Measurements from ENCODE around the gene SYNDIG1L.

DNA sequence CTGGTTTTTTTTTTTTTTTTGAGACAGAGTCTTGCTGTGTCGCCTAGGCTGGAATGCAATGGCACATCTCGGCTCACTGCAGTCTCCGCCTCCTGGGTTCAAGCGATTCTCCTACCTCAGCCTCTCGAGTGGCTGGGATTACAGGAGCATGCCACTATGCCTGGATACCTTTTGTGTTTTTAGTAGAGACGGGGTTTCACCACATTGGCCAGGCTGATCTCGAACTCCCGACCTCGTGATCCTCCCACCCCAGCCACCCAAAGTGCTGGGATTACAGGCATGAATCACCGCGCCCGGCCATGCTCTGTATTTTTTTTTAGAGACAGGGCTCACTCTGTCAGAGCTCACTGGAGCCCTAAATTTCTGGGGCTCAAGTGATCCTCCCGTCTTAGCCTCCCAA is 45.2 kb downstream of the SYNDIG1L start:
- TF ChIP-seq, protein P1, sequence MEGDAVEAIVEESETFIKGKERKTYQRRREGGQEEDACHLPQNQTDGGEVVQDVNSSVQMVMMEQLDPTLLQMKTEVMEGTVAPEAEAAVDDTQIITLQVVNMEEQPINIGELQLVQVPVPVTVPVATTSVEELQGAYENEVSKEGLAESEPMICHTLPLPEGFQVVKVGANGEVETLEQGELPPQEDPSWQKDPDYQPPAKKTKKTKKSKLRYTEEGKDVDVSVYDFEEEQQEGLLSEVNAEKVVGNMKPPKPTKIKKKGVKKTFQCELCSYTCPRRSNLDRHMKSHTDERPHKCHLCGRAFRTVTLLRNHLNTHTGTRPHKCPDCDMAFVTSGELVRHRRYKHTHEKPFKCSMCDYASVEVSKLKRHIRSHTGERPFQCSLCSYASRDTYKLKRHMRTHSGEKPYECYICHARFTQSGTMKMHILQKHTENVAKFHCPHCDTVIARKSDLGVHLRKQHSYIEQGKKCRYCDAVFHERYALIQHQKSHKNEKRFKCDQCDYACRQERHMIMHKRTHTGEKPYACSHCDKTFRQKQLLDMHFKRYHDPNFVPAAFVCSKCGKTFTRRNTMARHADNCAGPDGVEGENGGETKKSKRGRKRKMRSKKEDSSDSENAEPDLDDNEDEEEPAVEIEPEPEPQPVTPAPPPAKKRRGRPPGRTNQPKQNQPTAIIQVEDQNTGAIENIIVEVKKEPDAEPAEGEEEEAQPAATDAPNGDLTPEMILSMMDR (optimal IDR thresholded peaks at IDR 0.05 in 1 of 3, IDR thresholded peaks at IDR 0.05 in 1 of 3, conservative IDR thresholded peaks at IDR 0.05 in 1 of 3; ENCODE audit: extremely low read depth in 1 of 3, insufficient read depth in 2 of 3, low read length in 3 of 3): no peak
- no peak for TF ChIP-seq EZH2 (IDR thresholded peaks at IDR 0.05; ENCODE audit: low read length)
